PC-9 (cell line): Measurements from ENCODE around the gene SYT2.
"Not testable (repeated sequence)": the region's sequence is repeated elsewhere in the genome, so short reads cannot be mapped to it uniquely, and the experiment has no call there.

Experiments used
- CTCF ChIP-seq: fragments of 200-600 bp; sonication (generic); conservative IDR thresholded peaks from 2 replicates; pipeline ENCODE4 v1.6.1; 2017; ENCODE audit warnings: mixed run types, antibody characterized with exemption, mild to moderate bottlenecking, moderate library complexity
- EZH2 ChIP-seq: fragments of 200-600 bp; sonication (generic); IDR thresholded peaks from 2 replicates; pipeline ENCODE4 v1.8.0; 2017; ENCODE audit warnings: antibody characterized with exemption, low read depth

GRCh38 chr1:202557662-202558061 lies 152.6 kb downstream of the SYT2 start:
- TF ChIP-seq CTCF, EZH2: not testable (repeated sequence)
